NCI-H748 (cell line): ENCODE measurements around the gene ACP4.
"Not testable (repeated sequence)": the region's sequence is repeated elsewhere in the genome, so short reads cannot be mapped to it uniquely, and the experiment has no call there.

Source experiments
- DNase-seq: peaks from one replicate; lab custom pipeline; 2025; ENCODE audit not compliant: unreplicated experiment; lab: John Stamatoyannopoulos, UW

ACP4 gene

DNA sequence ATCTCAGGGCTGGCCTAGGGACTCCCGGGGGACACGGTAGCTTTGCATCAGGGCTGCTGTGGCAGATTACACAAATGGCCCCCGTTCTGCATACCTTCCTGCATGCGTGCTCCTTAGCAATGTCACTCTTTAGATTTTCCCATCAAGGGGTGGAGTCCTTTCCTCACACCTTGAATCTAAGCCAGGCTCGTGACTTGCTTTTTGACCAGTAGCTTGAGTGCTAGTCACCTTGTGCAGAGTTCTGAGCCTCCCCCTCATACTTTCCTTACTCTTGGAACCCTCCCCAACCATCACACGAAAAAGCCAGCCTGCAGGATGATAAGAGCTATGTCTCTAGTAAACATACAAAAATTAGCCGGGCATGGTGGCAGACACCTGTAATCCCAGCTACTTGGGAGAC is 16.8 kb upstream of the ACP4 start:
- DNase-seq = not testable (repeated sequence)

DNA sequence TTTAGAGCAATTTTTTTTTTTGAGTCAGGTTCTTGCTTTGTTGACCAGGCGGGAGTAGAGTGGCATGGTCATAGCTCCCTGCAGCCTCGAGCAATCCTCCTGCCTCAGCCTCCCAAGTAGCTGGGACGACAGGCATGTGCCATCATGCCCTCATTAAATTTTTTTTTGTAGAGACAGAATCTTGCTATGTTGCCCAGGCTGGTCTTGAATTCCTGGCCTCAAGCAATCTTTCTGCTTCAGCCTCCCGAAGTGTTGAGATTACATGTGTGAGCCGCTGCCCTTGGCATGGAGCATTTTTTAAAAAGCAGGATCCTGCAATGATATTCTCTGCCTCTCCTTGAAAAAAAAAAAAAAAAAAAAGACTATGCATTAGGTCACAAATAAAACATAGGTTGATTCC is 14.1 kb upstream of the ACP4 start:
- no peak for DNase-seq

GRCh38 chr19:50777261-50777660 is 13.0 kb upstream of the ACP4 start:
- no peak for DNase-seq

- DNase-seq = peak; percentile 60
Measured at GRCh38 chr19:50777830-50778303, 12.3 kb upstream of the ACP4 start.

DNA sequence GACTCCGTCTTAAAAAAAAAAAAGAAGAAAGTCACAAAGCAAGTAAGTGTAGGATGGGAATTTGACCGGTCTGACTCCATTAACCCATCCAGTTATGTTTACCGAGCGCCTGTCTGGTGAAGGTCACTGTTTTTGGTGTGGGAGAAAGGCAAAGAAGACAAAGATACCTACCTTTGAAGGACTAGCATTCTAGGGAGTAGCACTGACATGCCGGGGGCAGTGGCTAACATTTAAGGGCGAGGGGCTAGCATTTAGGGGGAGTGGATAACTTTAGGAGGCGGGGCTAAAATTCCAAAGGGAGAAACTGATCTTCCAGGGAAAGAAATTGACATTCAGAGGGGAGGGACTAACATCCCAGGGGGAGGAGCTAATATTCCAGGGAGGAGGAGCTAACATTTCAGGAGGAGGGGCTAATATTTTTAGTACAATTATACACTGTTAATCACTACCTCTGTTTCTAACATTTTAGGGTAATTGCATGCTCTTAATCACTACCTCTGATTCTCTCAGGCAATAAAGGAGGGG is 11.2 kb upstream of the ACP4 start:
- no peak for DNase-seq

GRCh38 chr19:50779504-50780457 is 10.4 kb upstream of the ACP4 start:
- DNase-seq = peak; percentile 17

DNA sequence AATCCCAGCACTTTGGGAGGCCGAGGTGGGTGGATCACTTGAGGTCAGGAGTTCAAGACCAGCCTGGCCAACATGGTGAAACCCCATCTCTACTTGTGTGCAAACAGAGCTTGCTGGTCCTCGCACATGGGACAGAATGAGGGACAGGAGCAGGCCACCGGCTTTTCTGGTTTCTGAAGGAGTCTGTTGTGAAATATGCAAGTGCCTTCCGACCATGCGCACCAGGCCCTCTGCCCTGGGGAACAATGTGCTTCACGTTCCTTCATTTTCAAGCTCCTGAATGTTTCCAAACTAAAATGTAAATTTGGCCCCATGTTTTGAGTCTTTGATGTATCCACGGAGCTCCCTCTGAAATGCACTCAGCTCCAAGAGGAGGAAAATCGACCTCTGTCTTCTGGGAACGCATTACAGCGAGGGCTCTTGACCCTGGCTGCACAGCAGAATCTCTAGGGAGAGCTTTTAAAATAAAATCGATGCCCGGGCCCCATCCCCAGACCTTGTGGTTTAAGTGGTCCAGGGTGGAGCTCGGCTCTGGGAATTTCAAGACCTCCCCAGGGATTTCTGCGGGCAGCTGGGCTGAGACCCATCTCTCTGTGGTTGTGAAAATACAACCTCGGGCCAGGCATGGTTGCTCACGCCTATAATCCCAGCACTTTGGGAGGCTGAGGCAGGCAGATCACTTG is 9.3 kb upstream of the ACP4 start:
- no peak for DNase-seq

- not testable (repeated sequence) for DNase-seq
Measured at GRCh38 chr19:50783848-50784152, 6.4 kb upstream of the ACP4 start.

DNA sequence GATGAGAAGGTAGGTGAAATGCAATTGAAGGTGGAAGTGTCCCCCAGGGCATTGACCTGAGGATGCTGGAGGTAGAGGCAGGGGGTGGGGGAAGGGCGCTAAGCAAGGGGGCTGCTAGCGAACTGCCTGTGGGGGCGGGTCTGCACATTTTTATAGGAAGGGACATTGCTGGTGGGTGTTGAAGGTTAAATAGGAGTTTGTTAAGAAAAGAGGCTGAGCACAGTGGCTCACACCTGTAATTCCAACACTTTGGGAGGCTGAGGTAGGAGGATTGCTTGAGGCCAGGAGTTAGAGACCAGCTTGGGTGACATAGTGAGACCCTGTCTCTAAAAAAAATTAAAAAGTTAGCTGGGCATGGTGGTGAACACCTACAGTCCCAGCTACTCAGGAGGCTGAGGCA is 5.5 kb upstream of the ACP4 start:
- no peak for DNase-seq

- no peak for DNase-seq
Measured at GRCh38 chr19:50785329-50785728, 4.9 kb upstream of the ACP4 start.

- no peak for DNase-seq
Measured at GRCh38 chr19:50790922-50791467, 780 bp downstream of the ACP4 start.

GRCh38 chr19:50791594-50792271 is 1.5 kb downstream of the ACP4 start:
- peak; percentile 22 for DNase-seq

DNA sequence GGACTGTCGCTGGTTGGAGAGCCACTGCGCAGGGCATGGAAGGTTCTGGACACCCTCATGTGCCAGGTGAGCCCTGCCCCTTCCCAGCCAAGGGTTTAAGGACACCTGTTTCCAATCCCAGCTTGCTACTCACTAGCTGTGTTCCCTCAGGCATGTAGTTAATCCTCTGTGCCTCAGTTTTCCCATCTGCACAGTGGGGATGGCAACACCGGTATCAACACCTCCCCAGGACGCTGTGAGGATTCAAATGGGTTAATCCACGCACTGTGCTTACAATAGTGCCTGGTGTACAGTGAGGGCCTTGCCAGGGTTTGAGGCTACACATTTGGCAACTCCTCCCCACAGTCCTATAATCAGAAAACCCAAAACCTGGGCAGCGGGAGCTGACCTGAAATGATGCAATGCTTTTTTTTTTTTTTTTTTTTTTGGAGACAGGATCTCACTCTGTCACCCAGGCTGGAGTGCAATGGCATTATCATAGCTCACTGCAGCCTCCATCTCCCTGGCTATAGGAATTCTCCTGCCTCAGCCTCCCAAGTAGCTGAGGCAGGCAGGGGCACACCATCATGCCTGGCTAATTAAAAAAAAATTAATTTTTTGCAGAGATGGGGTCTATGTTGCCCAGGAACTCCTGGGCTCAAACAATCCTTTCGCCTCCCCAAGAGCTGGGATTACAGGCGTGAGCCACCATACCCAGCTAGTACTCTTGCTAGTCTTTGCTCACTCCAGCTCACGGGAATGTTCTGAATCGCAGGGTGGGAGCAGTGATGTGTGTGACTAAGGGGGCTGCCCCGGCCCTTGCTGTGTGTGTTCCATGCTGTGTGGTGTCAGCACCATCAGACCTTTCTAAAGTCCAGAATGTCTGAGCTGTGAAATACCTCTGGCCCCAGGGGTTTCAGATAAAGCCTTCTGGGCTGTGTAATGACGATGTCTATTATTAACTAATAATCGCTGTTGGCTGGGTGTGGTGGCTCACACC is 2.3 kb downstream of the ACP4 start:
- DNase-seq = no peak

- no peak for DNase-seq
Measured at GRCh38 chr19:50793558-50794065, 3.4 kb downstream of the ACP4 start.

DNA sequence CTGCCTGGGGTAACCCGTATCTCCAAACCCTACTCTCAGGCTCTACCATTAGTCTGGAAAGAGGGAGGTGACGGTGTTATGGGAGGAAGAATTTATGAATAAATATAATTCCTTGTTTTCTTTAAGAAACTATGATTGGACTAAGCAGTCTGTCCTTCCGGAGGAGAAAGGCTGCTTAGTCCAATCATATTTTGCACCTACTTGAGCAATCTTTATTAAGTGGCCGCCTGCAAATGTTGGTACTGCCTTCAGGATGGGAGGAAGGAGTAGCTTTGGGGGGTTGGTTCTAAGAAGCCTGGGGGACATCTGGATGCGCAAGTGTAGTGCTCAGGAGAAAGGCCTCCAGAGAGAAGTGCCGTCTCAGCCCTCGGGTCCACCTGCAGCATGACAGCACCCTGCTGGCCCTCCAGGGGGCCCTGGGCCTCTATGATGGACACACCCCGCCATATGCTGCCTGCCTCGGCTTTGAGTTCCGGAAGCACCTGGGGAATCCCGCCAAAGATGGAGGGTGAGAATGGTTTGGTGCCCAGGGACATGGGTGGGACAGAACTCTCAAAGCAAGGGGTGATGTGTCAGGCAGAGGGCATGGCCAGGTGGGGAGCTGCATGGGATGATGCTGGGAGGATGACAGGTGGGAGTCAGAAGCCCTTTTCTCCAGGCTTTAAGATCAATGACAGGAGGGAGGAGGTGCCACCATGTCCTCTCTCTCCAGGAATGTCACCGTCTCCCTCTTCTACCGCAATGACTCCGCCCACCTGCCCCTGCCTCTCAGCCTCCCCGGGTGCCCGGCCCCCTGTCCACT is 4.1 kb downstream of the ACP4 start:
- peak; percentile 63 for DNase-seq

DNA sequence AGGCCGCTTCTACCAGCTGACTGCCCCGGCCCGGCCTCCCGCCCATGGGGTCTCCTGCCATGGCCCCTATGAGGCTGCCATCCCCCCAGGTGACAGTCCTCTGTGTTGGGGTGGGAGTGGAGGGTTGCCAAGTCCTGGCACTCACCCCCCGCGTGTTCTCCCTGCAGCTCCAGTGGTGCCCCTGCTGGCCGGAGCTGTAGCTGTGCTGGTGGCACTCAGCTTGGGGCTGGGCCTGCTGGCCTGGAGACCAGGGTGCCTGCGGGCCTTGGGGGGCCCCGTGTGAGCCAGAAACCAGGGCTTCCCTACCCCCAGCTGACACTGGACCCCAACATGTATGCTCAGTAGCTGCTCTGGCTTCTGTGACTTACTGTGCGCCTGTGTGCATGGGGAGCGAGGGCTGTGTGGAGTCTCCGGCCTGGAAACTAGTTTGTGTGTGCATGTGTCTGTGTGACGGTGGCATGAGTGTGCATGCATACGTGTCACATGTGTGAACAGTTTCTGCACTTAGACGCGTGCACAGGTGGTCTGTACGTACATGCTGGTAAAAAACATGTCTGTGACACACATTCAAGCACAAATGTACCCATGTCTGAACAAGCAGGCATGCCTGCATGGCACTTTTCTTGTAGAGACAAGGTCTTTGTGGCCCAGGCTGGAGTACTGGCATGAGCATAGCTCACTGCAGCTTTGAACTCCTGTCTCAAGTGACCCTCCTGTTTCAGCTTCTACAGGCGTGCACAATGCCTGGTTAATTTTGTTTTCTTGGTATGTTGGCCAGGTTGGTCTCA is 4.9 kb downstream of the ACP4 start:
- DNase-seq = peak; percentile 63

- DNase-seq = peak; percentile 43
Measured at GRCh38 chr19:50795664-50796073, 5.5 kb downstream of the ACP4 start.

DNA sequence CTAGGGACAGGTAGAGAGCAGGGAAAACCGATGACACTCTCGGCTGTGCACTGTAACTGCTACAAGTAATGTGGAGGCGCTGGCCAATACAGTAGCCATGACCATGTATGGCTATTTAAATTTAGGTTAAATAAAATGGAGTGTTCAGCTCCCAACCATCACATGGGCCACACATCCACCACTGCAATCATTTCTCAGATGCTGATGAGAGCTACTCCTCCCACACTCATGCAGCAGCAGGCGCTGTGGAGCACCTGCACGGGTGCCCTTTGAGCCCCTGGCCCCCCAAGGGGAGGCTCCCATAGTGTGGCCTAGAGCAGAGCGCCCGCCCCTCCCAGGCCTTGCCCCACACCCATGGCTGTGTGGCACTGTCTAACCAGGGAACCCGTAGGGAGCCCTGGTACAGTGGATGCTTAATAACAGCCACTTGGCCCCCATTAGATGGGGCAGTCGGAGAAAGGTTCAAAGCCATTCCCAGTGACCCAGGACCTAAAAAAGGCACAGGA is 6.0 kb downstream of the ACP4 start:
- DNase-seq = peak; percentile 32
